ENCODE measurements around the gene IGSF21. TPM values are rescaled to one million over a fixed set of nuclear protein-coding genes. Genes with fewer than 3 reads are reported as not detected.
"Not testable (repeated sequence)": the region's sequence is repeated elsewhere in the genome, so short reads cannot be mapped to it uniquely, and the experiment has no call there.

Gene IGSF21
- total RNA-seq, 1 experiment from 2014 or later: not detected

- in situ Hi-C loops (cut with HindIII; ENCODE audit: low pct_unique_long_range_greater_than_20kb, low sequenced_read_pairs): no loop called here
- DNase-seq (ENCODE audit: low read depth, low spot score): no peak
Measured at GRCh38 chr1:18400347-18401102, 292.9 kb downstream of the IGSF21 start.

DNA sequence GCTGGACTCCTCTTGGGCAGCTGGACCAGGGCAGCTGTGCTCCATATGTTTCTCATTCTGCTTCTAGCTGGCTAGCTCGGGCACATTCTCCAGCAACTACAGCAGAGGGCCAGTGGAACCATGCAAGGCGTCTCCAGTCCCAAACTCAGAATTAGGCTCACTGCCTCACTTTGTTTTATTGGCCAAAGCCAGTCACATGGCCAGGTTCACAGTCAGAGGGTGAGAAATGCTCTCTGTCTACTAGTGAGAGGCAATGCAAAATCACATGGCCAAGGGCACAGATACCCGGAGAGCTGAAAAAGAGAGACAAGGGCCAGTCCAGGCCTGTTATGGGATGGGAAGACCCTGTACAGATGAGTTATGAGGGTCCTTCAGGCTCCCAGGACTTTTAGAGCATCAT lies 294.3 kb downstream of the IGSF21 start:
- in situ Hi-C loops (cut with HindIII; ENCODE audit: low pct_unique_long_range_greater_than_20kb, low sequenced_read_pairs): no loop called here
- DNase-seq (ENCODE audit: low read depth, low spot score): no peak

GRCh38 chr1:18404460-18404859 lies 296.9 kb downstream of the IGSF21 start:
- DNase-seq (ENCODE audit: low read depth, low spot score): no peak
- in situ Hi-C loops (cut with HindIII; ENCODE audit: low pct_unique_long_range_greater_than_20kb, low sequenced_read_pairs): no loop called here

DNA sequence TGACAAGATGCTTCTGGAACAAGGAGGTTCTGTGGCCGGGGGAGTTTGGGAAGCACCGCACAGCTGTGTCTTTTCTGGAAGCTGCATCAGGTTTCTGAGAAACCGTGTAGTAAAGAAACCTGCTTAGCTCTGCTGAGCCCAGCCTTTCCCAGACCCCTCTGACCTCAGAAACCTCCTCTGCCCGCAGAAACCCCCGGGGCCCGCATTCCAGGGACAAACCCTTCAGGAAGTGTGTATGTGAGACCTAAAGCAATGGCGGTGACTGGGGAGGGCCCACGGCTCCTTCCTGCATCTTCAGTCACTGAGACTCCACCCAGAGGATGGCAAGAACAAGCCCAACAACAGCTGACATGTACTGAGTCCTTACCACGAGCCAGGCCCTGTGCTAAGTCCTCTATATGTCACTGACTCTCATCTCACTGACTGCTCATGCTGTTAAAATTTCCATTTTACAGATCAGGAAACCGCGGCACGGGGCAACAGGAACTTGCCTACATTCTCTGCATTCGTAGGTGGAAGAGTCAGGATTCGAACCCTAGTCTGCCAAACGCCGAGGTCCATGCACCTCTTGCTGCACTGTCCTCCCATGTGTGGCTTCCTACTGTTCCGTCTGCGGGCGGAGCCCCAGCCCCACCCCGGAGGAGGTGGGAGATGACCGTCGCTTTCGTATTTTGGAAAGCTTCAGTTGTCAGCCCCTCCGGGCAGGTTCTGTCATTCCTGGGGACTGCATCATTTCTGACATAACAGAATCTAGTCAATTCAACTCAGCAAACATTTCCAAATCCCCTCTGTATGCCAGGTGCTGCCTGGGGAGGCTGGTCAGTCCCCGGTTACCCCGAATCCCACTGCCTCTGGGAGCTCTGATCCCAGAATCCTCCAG lies 299.8 kb downstream of the IGSF21 start:
- in situ Hi-C loops (cut with HindIII; ENCODE audit: low pct_unique_long_range_greater_than_20kb, low sequenced_read_pairs): no loop called here
- DNase-seq (ENCODE audit: low read depth, low spot score): no peak

DNA sequence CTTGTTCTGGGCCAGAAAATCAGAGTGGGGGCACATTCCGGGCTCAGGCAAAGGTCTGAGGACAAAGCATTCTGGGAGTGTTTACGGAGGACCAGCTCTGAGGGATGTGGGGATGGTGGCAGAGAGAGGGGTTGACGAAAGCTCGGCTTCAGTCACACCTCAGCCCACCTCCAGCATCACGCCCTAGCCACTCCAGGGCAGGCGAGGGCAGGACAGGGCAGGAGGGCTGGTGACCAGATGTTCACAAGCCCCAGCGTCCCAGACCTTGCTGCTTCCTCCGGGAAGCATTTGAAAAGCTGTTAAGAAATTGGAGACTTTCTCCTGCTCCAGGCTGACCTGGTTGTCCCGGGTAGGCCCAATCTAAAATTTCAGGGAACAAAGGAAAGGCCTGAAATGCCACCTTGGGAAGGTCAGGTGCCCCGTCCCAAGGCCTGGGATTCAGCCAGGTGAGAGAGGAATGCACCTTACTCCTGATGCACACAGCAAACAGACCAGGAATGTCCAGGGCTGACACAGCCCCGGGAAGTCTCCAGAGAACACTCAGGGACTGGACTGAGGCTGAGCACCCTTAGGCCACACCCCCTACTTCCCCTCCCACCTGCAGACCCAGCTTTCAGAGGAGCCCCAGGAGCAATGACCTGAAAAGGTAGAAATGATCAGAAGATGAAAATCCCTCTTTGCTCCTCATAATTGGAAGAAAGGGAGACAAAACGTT lies 301.2 kb downstream of the IGSF21 start:
- in situ Hi-C loops (cut with HindIII; ENCODE audit: low pct_unique_long_range_greater_than_20kb, low sequenced_read_pairs): no loop called here
- no peak for DNase-seq (ENCODE audit: low read depth, low spot score)

DNA sequence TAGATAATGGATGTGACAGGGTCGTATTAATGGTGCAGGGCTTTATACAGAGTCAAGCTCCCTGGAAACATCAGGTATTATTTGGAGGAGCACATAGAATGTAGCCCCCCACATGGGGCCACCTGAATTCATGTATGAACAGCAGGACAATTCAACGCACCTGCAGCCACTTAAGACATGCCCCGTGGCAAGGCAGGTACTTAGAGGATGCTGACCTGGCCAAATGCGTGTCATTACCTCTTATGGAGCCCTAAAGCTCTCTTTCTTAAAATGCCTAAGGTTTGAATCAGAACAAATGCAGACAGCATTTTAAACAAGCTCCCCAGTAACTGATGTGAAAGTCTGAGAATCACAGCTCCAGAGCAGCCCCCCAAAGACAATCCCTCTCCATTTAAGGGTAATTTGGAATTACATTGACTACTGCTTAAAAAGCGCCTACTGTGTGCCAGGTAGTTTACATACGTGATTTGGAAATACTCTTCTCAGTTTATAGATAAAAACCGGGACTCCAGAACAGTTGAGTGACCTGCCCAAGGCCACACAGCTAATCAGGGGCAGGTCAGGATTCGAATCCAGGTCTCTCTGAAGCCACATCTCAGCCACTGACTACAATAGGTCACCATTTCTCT lies 302.1 kb downstream of the IGSF21 start:
- no peak for DNase-seq (ENCODE audit: low read depth, low spot score)
- in situ Hi-C loops (cut with HindIII; ENCODE audit: low pct_unique_long_range_greater_than_20kb, low sequenced_read_pairs): no loop called here

GRCh38 chr1:18410407-18410806 lies 302.8 kb downstream of the IGSF21 start:
- no peak for DNase-seq (ENCODE audit: low read depth, low spot score)
- in situ Hi-C loops (cut with HindIII; ENCODE audit: low pct_unique_long_range_greater_than_20kb, low sequenced_read_pairs): no loop called here

GRCh38 chr1:18411321-18411720 lies 303.7 kb downstream of the IGSF21 start:
- in situ Hi-C loops (cut with HindIII; ENCODE audit: low pct_unique_long_range_greater_than_20kb, low sequenced_read_pairs): no loop called here
- no peak for DNase-seq (ENCODE audit: low read depth, low spot score)

DNA sequence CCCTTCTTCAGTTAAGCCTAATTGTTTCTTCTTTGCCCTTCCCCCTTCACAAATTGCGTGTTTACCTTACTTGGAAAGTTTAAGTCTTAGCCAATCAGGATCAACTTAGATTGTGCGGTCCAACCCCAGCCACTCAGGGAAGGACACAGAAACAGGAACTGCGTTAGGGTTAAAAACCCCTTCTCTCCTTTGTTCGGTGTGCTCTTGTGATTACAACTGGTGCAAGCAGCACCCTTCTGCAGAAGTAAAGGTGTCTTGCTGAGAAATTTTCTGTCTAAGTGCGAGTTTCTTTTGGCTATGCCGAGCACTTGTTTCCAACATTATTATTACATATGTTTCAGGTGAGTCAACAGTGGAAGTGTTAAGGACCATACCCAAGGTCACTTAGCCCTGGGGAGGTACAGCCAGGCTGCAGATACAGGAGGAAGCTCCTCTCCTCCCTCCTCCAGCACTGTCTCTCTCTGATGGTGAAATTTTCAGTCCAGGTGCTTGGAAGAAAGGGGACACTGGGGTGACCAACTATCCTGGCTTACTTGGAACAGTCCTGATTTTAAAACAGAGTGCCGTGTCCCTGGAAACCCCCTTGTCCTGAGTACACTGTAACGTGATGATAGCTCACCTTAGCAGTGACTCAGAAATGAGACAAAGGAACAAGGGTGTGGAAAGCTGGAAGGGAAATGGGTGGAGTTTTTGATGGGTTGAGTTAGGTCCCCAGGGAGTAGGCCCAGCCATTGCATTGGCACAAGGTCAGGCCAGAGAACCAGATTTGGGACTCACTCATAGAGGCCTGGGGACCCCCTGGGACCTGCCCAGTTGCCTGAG lies 304.4 kb downstream of the IGSF21 start:
- in situ Hi-C loops (cut with HindIII; ENCODE audit: low pct_unique_long_range_greater_than_20kb, low sequenced_read_pairs): no loop called here
- no peak for DNase-seq (ENCODE audit: low read depth, low spot score)

DNA sequence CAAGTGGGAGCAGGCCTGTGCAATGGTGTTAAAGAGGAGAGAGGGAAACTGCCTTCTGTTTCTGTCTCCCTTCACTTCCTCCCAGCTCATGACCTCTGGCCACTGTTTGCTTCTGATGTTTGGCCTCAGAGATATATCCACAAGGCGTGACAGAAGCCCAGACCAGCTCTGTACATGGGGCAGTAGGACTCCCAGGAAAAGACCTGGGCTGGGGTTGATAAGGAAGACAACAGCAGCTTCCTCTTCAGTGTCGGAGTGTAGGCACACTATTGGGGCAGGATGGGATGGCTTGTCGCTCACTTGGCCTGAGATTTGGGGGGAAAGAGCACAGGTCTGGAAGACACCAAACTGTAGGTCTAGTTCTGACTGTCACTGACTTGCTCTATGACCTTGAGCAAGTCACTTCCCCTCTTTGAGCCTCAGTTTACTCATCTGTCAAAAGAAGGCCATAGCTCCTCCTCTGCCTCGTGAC lies 305.3 kb downstream of the IGSF21 start:
- no peak for DNase-seq (ENCODE audit: low read depth, low spot score)
- in situ Hi-C loops (cut with HindIII; ENCODE audit: low pct_unique_long_range_greater_than_20kb, low sequenced_read_pairs): no loop called here

- in situ Hi-C loops (cut with HindIII; ENCODE audit: low pct_unique_long_range_greater_than_20kb, low sequenced_read_pairs): no loop called here
- no peak for DNase-seq (ENCODE audit: low read depth, low spot score)
Measured at GRCh38 chr1:18413541-18414305, 306.1 kb downstream of the IGSF21 start.

GRCh38 chr1:18414321-18414720 lies 306.7 kb downstream of the IGSF21 start:
- in situ Hi-C loops (cut with HindIII; ENCODE audit: low pct_unique_long_range_greater_than_20kb, low sequenced_read_pairs): no loop called here
- DNase-seq (ENCODE audit: low read depth, low spot score): no peak

DNA sequence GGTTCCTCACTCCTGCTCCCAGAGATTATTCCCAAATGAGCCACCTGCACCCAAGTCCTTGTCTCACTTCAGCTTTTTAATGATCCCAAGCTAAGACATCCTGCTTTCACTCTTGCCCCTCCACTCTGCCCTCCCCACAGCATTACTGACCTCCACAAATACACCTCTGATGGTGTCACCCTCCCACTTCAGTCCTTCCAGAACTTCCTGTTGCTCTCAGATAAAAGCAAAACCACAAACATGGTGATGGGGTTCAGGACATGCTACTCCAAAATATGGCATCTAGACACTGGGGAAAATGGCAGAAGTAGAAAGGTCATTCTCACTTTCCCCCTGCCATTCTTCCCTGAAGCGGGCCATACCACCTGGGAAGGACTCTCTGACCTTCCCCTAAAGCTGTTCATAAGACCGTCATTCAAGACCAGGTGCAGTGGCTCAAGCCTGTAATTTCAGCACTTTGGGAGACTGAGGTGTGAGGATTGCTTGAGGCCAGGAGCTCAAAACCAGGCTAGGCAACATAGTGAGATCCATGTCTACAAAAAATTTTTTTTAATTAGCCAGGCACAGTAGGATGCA lies 307.4 kb downstream of the IGSF21 start:
- DNase-seq (ENCODE audit: low read depth, low spot score): no peak

GRCh38 chr1:18415448-18416027 lies 307.9 kb downstream of the IGSF21 start:
- in situ Hi-C loops (cut with HindIII; ENCODE audit: low pct_unique_long_range_greater_than_20kb, low sequenced_read_pairs): no loop called here
- no peak for DNase-seq (ENCODE audit: low read depth, low spot score)

More for the DNA sequence above, 307.4 kb downstream of the IGSF21 start:
- in situ Hi-C loops (cut with HindIII; ENCODE audit: low pct_unique_long_range_greater_than_20kb, low sequenced_read_pairs): no loop called here

DNA sequence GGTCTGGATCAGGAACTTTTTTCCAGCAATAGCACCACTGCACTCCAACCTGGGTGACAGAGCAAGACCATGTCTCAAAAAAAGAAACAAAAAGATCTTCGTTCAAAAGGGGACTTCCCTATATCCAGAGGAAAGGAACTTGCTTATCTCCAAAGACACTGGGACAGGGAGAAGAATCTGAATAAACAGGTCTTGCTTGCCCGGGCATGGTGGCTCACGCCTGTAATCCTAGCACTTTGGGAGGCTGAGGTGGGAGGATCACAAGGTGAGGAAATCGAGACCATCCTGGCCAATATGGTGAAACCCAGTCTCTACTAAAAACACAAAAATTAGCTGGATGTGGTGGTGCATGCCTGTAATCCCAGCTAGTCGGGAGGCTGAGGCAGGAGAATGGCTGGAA lies 308.5 kb downstream of the IGSF21 start:
- in situ Hi-C loops (cut with HindIII; ENCODE audit: low pct_unique_long_range_greater_than_20kb, low sequenced_read_pairs); DNase-seq (ENCODE audit: low read depth, low spot score): not testable (repeated sequence)
